Heart left ventricle (tissue), 16 donors: Measurements from ENCODE around the gene RCVRN. TPM values are rescaled to one million over a fixed set of nuclear protein-coding genes. Genes with fewer than 3 reads are reported as not detected.

Source experiments
- ATAC-seq, 4 donors: fragments of 200-7000 bp; cut with Tn5 transposase; one replicate each; pipeline ENCODE4 v1.9.1; 2020 to 2022; ENCODE audit warnings: moderate library complexity in 4 of 4, mild to moderate bottlenecking in 3 of 4, moderate number of reproducible peaks in 1 of 4
- DNase-seq, 5 donors: peaks; one replicate each; pipeline ENCODE4 v3.0.0-alpha.2; 2020
- H3K27ac ChIP-seq, 12 donors: fragments of 200-600 bp; sonication (generic) in 4 of 12; one replicate each; pipeline versions ENCODE4 v1.5.0 to v1.8.0; 2016 to 2022; ENCODE audit warnings: mild to moderate bottlenecking in 2 of 12
- H3K27me3 ChIP-seq, 9 donors: fragments of 200-600 bp; sonication (generic) in 2 of 9; one replicate each; pipeline versions ENCODE4 v1.5.1 to v1.8.0; 2016 to 2022; ENCODE audit warnings: mild to moderate bottlenecking in 3 of 9
- H3K36me3 ChIP-seq, 9 donors: fragments of 200-600 bp; sonication (generic) in 2 of 9; one replicate each; pipeline versions ENCODE4 v1.5.0 to v1.8.0; 2018 to 2022; ENCODE audit warnings: mild to moderate bottlenecking in 2 of 9
- H3K4me1 ChIP-seq, 12 donors: fragments of 200-600 bp; sonication (generic) in 4 of 12; one replicate each; pipeline versions ENCODE4 v1.5.0 to v1.8.0; 2016 to 2022; ENCODE audit warnings: mild to moderate bottlenecking in 3 of 12
- H3K4me3 ChIP-seq, 12 donors: fragments of 200-600 bp; sonication (generic) in 4 of 12; one replicate each; pipeline versions ENCODE4 v1.5.0 to v1.8.0; 2017 to 2022; ENCODE audit warnings: mild to moderate bottlenecking in 9 of 12, moderate library complexity in 4 of 12
- H3K9me3 ChIP-seq, 12 donors: fragments of 200-600 bp; sonication (generic) in 4 of 12; one replicate each; pipeline versions ENCODE4 v1.5.0 to v1.8.0; 2016 to 2022; ENCODE audit warnings: mild to moderate bottlenecking in 1 of 12
- POLR2A ChIP-seq, 2 donors: fragments of 450-650 bp; IDR thresholded peaks; one replicate each; pipeline ENCODE4 v1.6.1; 2017; ENCODE audit warnings: antibody characterized with exemption in 2 of 2, mild to moderate bottlenecking in 2 of 2, moderate library complexity in 2 of 2
- WGBS, 4 donors: extraction: QIAGEN DNeasy Blood & Tissue Kit in 2 of 4; methylation state at CpG; one replicate each; pipeline versions ENCODE4 v1.1.5 to v1.1.7; 2013 to 2018; 5-methylcytosine and 5-hydroxymethylcytosine counted together
- intact Hi-C, 10 donors: fragments of 100-400 bp; cut with DNase I; formaldehyde crosslinking; loops; one replicate each; pipeline versions ENCODE4 v1.11.1 to v1.14.2; 2022
- polyA plus RNA-seq, 2 donors: library from polyadenylated mRNA; stranded (reverse); fragments of 200-250 nt; gene quantifications; one replicate each; pipeline ENCODE4 v1.2.3, GENCODE V29; 2013
- total RNA-seq, 9 donors: library from RNA; depleted of rRNA in 2 of 9; stranded (reverse); fragments of >200 nt in 2 of 9; fragmentation: NEBNext Ultra II Directional in 3 of 9; extraction: Animal tissue kit (Norgen Biotek cat#: 25700) in 3 of 9; gene quantifications; one replicate each; pipeline versions ENCODE4 v1.1.0 to v1.2.4, GENCODE V29; 2016 to 2023
- TF ChIP-seq, protein P1 (sequence below), 12 donors: fragments of 200-600 bp; sonication (generic) in 4 of 12; IDR thresholded peaks; one replicate each; pipeline versions ENCODE4 v1.5.0 to v1.8.0; 2018 to 2022; ENCODE audit warnings: antibody characterized with exemption in 12 of 12, mild to moderate bottlenecking in 5 of 12
- donor health status: ischemic (EF 13 %, LVEDD 7.1; RV severe dilation, severe dysfunction).
- donor health status: healthy with polysubstance abuse.
- donor health status: DM: no; HTN: yes; CAD: no.
- donor health status: DM: no; HTN: no; CAD: no.
- donor health status: ischemic (EF 25% LVEDD 6.9; RV normal size, moderate dysfunction).
- donor health status: ischemic (EF 25% LVEDD 5.7; RV mildly dilated, moderate dysfunction).
- donor health status: healthy.
- donor health status: DM: yes; HTN: yes; CAD: no.
- donor health status: ischemic (EF 35%, LVEDD 5.7; RV mildly dilated, moderate dysfunction).
- donor health status: nonischemic (EF 11% LVEDD 7.7; RV severe dilation, severe dysfunction).
- donor health status: DM: yes; HTN: yes; CAD: no.
- donor health status: PGD.
- donor health status: ischemic (EF 29% LVEDD 5.4; RV normal size, mild dysfunction).
- donor health status: nonischemic (EF 23%, LVEDD 6.1; RV moderate dilation, normal function).

RCVRN gene
- total and polyA plus RNA-seq, 11 donors: 0.09 to 1.2 (median 0.19) TPM; not detected in 2

DNA sequence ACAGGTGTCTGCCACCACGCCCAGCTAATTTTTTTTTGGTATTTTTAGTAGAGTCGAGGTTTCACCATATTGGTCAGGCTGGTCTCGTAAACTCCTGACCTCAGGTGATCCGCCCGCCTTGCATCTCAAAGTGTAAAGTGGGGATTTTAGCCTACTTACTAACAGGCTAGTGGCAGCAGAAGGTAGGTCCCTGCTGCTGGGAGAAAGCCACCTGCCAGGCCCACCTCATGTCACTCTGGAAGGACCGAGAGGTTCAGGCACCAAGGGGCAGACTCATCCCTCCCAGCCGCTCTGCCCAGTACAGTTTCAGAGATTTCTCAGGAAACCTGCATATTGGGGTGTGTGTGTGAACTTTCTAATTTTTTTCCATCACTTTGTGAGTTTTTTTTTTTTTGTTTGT is 2.1 kb upstream of the RCVRN start:
- no peaks in the 10 kb centered on the region for H3K27me3 ChIP-seq
- ATAC-seq: no peak
- H3K36me3 ChIP-seq: no peaks in the 10 kb centered on the region
- TF ChIP-seq, protein P1, sequence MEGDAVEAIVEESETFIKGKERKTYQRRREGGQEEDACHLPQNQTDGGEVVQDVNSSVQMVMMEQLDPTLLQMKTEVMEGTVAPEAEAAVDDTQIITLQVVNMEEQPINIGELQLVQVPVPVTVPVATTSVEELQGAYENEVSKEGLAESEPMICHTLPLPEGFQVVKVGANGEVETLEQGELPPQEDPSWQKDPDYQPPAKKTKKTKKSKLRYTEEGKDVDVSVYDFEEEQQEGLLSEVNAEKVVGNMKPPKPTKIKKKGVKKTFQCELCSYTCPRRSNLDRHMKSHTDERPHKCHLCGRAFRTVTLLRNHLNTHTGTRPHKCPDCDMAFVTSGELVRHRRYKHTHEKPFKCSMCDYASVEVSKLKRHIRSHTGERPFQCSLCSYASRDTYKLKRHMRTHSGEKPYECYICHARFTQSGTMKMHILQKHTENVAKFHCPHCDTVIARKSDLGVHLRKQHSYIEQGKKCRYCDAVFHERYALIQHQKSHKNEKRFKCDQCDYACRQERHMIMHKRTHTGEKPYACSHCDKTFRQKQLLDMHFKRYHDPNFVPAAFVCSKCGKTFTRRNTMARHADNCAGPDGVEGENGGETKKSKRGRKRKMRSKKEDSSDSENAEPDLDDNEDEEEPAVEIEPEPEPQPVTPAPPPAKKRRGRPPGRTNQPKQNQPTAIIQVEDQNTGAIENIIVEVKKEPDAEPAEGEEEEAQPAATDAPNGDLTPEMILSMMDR (IDR thresholded peaks at IDR 0.05): no peak
- no peak for TF ChIP-seq POLR2A (IDR thresholded peaks at IDR 0.05)
- 84 to 90% (median 87%) methylated on average over 7 of the region's 7 CpGs for WGBS, 4 donors
- H3K4me1 ChIP-seq: no peaks in the 10 kb centered on the region
- intact Hi-C loops: no loop called here
- no peak overlapping the region for H3K4me3 ChIP-seq
- H3K9me3 ChIP-seq: no peaks in the 10 kb centered on the region
- no peak for DNase-seq
- H3K27ac ChIP-seq: no peak overlapping the region

DNA sequence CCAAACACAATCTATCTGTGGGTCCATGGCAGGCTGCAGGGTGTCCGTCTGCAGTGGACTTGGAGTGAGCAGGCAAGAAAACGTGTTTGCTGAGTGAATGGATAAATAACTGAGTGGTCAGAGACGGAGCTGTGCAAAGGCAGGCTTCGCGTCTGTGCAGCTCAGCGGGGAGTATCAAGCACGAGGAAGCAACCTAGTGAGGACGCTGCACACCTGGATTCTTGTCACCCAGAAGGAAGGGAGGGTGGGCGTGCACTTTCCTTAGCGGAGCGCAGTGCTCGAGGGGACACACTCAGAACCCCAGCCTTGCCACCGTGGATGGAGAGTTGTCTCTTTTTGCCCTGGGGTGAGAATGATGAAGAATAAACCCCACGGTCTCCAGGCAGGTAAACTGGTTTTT is 1.5 kb upstream of the RCVRN start:
- H3K36me3 ChIP-seq: no peaks in the 10 kb centered on the region
- ATAC-seq (no peak), DNase-seq (no peak)
- no peaks in the 10 kb centered on the region for H3K9me3 ChIP-seq
- intact Hi-C loops: no loop called here
- no peaks in the 10 kb centered on the region for H3K27me3 ChIP-seq
- TF ChIP-seq, protein P1 (IDR thresholded peaks at IDR 0.05): no peak
- no peak for TF ChIP-seq POLR2A (IDR thresholded peaks at IDR 0.05)
- no peak overlapping the region for H3K27ac ChIP-seq
- no peak overlapping the region for H3K4me3 ChIP-seq
- 73 to 85% (median 78%) methylated on average over 13 to 14 of the region's 14 CpGs for WGBS, 4 donors
- no peaks in the 10 kb centered on the region for H3K4me1 ChIP-seq

DNA sequence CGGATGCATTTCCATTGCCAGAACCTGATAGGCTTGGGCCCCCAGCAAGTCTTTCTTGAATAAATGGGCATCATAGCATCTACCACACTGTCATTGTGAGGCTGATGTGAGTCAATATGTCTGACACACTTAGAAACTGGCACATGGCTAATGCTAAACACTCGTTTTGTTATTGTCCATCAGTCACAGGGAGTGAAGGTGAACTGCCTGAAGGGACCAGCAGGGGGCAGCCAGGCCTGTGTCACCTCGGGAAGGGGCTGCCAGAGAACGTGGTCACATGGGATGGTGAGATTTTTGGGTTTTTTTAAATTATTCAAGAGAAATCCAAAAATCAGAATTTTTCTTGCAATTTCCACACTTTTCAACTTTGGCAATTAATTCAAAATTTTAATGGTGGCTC is 831 bp upstream of the RCVRN start:
- no peak overlapping the region for H3K27ac ChIP-seq
- H3K36me3 ChIP-seq: no peaks in the 10 kb centered on the region
- intact Hi-C loops: no loop called here
- 8 to 22% (median 18%) methylated on average over 4 of the region's 4 CpGs for WGBS, 4 donors
- TF ChIP-seq, protein P1 (IDR thresholded peaks at IDR 0.05): peak; percentile 31 to 61 (median 48)
- no peak for TF ChIP-seq POLR2A (IDR thresholded peaks at IDR 0.05)
- H3K4me3 ChIP-seq: no peak overlapping the region
- DNase-seq (peak in 1 of 5 donors; percentile 73), ATAC-seq (peak in 1 of 4 donors; percentile 51)
- no peaks in the 10 kb centered on the region for H3K27me3 ChIP-seq
- H3K9me3 ChIP-seq: no peaks in the 10 kb centered on the region
- no peaks in the 10 kb centered on the region for H3K4me1 ChIP-seq

DNA sequence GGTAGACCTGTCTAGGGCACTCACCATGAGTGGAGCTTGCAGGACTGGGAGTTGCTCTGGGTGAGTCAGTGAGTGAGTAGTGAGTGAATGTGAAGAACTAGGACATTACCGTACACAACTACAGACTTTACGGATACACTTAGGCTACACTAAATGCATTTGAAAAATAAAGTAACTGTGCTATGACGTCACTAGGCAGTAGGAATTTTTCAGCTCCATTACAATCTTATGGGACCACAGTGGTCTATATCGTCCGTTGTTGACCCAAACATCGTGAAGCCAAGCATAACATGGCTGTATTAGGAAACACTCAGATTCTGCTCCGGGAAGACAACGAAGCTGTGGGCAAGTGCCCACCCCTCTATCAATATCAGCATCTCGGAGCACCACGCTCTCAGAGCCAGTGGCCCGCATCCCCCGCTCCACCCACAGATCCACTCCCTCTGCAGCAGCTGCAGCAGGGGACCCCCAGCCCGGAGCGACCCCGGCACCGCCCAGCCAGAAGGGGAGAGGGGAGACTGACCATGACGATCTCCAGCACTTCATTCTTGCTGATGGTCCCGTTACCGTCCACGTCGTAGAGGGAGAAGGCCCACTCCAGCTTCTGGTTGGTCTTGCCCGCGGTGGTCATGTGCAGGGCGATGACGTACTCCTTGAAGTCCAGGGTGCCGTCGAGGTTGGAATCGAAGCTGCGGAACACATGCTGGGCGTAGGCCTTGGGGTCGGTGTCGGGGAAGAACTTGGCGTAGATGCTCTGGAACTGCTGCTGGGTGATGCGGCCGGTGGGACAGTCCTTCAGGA is 594 bp downstream of the RCVRN start:
- TF ChIP-seq POLR2A (IDR thresholded peaks at IDR 0.05): no peak
- TF ChIP-seq, protein P1 (IDR thresholded peaks at IDR 0.05): no peak
- DNase-seq: no peak
- no peaks in the 10 kb centered on the region for H3K9me3 ChIP-seq
- no peaks in the 10 kb centered on the region for H3K27me3 ChIP-seq
- no peak for ATAC-seq
- H3K27ac ChIP-seq: no peak overlapping the region
- 95 to 96% (median 95%) methylated on average over 30 to 35 of the region's 35 CpGs for WGBS, 4 donors
- no peak overlapping the region for H3K4me3 ChIP-seq
- H3K4me1 ChIP-seq: no peaks in the 10 kb centered on the region
- H3K36me3 ChIP-seq: no peaks in the 10 kb centered on the region
- intact Hi-C loops: no loop called here
